ENCODE results near the gene LRRC1. TPM values are rescaled to one million over a fixed set of nuclear protein-coding genes. Genes with fewer than 3 reads are reported as not detected.

Gene LRRC1
- polyA plus RNA-seq, 1 donor (not counting 4 experiments of a cell fraction or from before 2014, with no cell fraction given): 19.7 TPM

DNA sequence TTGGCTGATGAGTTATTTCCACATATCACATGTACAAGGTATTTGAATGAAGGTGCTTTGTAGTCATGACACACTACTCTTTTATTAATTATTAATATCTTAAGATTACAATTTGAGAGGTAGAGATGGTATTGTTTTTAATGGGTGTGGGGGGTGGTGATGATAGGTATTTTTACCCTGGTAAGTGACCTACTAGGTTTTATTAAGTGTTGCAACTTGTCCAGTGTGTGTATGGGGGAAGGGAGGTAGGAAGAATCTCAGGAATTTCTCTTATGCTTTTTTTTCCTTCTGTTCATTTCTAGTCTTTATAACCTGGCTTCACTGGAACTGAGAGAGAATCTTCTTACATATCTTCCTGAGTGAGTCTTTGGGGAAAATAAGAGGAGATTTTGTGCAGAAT, 101.4 kb downstream of the LRRC1 start:
- Histone ChIP-seq H3K4me1 (ENCODE audit: control insufficient read depth, extremely low read depth, insufficient read depth, low read length) (peaks cover 13% of the 10 kb centered on the region), H2AFZ (ENCODE audit: control insufficient read depth, low read length) (no peak overlapping the region), H3K9me3 (ENCODE audit: control insufficient read depth, low read depth, low read length) (no peaks in the 10 kb centered on the region), H3K79me2 (ENCODE audit: control insufficient read depth, insufficient read depth, low read length) (peaks cover 2% of the 10 kb centered on the region), H3K4me3 (ENCODE audit: control insufficient read depth in 2 of 3, extremely low read depth in 1 of 3, insufficient read depth in 2 of 3, low read depth in 1 of 3, low read length in 3 of 3) (no peak overlapping the region), H3K36me3 (ENCODE audit: control insufficient read depth in 2 of 2, extremely low read depth in 1 of 2, insufficient read depth in 2 of 2, low read length in 2 of 2) (peaks cover 3 to 9% of the 10 kb centered on the region in 2 experiments), H3K9ac (ENCODE audit: control insufficient read depth, extremely low read depth, insufficient read depth, low read length) (no peak overlapping the region), H4K20me1 (ENCODE audit: control insufficient read depth, extremely low read depth, insufficient read depth, low read length) (no peaks in the 10 kb centered on the region), H3K4me2 (ENCODE audit: control insufficient read depth, extremely low read depth, insufficient read depth, low read depth, low read length) (no peak overlapping the region), H3K27ac (ENCODE audit: control insufficient read depth, insufficient read depth, low read length) (no peak overlapping the region), H3K9me1 (ENCODE audit: control insufficient read depth, extremely low read depth, insufficient read depth, low read length) (no peaks in the 10 kb centered on the region), H3K27me3 (ENCODE audit: control insufficient read depth, extremely low read depth, insufficient read depth, low read length) (no peaks in the 10 kb centered on the region)
- DNase-seq (ENCODE audit: low read depth, low spot score) (no peak), FAIRE-seq (no peak)
- dilution Hi-C loops (cut with MboI; ENCODE audit: extremely low pct_ligation_motif_present, low sequenced_read_pairs): no loop called here
- TF ChIP-seq EZH2 (IDR thresholded peaks at IDR 0.05; ENCODE audit: low read length): no peak
- TF ChIP-seq, protein P1, sequence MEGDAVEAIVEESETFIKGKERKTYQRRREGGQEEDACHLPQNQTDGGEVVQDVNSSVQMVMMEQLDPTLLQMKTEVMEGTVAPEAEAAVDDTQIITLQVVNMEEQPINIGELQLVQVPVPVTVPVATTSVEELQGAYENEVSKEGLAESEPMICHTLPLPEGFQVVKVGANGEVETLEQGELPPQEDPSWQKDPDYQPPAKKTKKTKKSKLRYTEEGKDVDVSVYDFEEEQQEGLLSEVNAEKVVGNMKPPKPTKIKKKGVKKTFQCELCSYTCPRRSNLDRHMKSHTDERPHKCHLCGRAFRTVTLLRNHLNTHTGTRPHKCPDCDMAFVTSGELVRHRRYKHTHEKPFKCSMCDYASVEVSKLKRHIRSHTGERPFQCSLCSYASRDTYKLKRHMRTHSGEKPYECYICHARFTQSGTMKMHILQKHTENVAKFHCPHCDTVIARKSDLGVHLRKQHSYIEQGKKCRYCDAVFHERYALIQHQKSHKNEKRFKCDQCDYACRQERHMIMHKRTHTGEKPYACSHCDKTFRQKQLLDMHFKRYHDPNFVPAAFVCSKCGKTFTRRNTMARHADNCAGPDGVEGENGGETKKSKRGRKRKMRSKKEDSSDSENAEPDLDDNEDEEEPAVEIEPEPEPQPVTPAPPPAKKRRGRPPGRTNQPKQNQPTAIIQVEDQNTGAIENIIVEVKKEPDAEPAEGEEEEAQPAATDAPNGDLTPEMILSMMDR (optimal IDR thresholded peaks at IDR 0.05 in 1 of 3, IDR thresholded peaks at IDR 0.05 in 1 of 3, conservative IDR thresholded peaks at IDR 0.05 in 1 of 3; ENCODE audit: extremely low read depth in 1 of 3, insufficient read depth in 2 of 3, low read length in 3 of 3): no peak

DNA sequence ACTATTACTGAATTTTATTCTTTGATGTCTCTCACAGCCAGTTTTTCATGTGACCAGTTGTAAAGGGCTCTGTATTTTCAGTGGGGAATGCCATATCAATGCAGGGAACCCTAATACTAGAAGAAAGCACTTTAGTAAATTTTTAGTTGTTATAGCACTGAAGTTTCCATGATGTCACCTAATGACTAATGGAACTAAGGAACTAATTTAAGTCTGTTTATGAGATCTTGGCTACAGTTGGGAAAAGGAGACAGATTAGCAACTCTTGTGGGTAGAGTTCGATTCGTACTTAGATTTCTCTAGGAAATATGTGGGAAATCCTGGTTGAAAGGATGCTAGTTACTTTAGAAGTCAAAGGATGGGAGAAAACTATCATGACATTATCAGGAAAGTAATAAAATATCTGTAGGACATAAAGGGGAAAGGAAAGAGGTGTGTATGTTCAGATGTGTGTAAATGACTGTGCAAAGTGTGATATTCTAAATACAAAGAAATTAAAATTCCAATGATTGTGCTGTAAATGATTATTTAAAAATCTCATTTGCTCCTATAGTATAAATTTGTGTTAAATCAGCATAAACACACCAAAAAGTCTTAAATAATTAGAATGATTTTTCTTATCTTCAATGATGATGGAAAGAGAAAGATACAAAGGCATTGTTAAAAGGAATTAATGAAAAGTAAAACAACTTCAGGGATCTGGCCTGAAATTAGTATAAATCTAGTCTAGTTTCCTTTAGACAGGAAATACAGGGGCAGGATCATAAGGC, 103.4 kb downstream of the LRRC1 start:
- peaks cover 3 to 17% of the 10 kb centered on the region in 2 experiments for H3K36me3 ChIP-seq (ENCODE audit: control insufficient read depth in 2 of 2, extremely low read depth in 1 of 2, insufficient read depth in 2 of 2, low read length in 2 of 2)
- peaks cover 13% of the 10 kb centered on the region for H3K4me1 ChIP-seq (ENCODE audit: control insufficient read depth, extremely low read depth, insufficient read depth, low read length)
- no peak overlapping the region for H3K4me2 ChIP-seq (ENCODE audit: control insufficient read depth, extremely low read depth, insufficient read depth, low read depth, low read length)
- no peaks in the 10 kb centered on the region for H3K9me3 ChIP-seq (ENCODE audit: control insufficient read depth, low read depth, low read length)
- H3K79me2 ChIP-seq (ENCODE audit: control insufficient read depth, insufficient read depth, low read length): peaks cover 2% of the 10 kb centered on the region
- DNase-seq (ENCODE audit: low read depth, low spot score) (no peak), FAIRE-seq (no peak)
- H3K9ac ChIP-seq (ENCODE audit: control insufficient read depth, extremely low read depth, insufficient read depth, low read length): no peak overlapping the region
- H3K27me3 ChIP-seq (ENCODE audit: control insufficient read depth, extremely low read depth, insufficient read depth, low read length): no peaks in the 10 kb centered on the region
- no peak overlapping the region for H3K27ac ChIP-seq (ENCODE audit: control insufficient read depth, insufficient read depth, low read length)
- H2AFZ ChIP-seq (ENCODE audit: control insufficient read depth, low read length): no peak overlapping the region
- dilution Hi-C loops (cut with MboI; ENCODE audit: extremely low pct_ligation_motif_present, low sequenced_read_pairs): no loop called here
- TF ChIP-seq, protein P1 (optimal IDR thresholded peaks at IDR 0.05 in 1 of 3, IDR thresholded peaks at IDR 0.05 in 1 of 3, conservative IDR thresholded peaks at IDR 0.05 in 1 of 3; ENCODE audit: extremely low read depth in 1 of 3, insufficient read depth in 2 of 3, low read length in 3 of 3): no peak
- no peak for TF ChIP-seq EZH2 (IDR thresholded peaks at IDR 0.05; ENCODE audit: low read length)
- H4K20me1 ChIP-seq (ENCODE audit: control insufficient read depth, extremely low read depth, insufficient read depth, low read length): no peaks in the 10 kb centered on the region
- H3K4me3 ChIP-seq (ENCODE audit: control insufficient read depth in 2 of 3, extremely low read depth in 1 of 3, insufficient read depth in 2 of 3, low read depth in 1 of 3, low read length in 3 of 3): no peak overlapping the region
- H3K9me1 ChIP-seq (ENCODE audit: control insufficient read depth, extremely low read depth, insufficient read depth, low read length): no peaks in the 10 kb centered on the region

Measured in keratinocyte (primary cell).